Measurements from ENCODE around the gene PCDH9.
"Not testable (repeated sequence)": the region's sequence is repeated elsewhere in the genome, so short reads cannot be mapped to it uniquely, and the experiment has no call there.

Gene PCDH9

GRCh38 chr13:66896933-66897332 is 333.2 kb downstream of the PCDH9 start:
- no peak for DNase-seq (ENCODE audit: low spot score)

GRCh38 chr13:66895780-66896179 is 334.4 kb downstream of the PCDH9 start:
- no peak for DNase-seq (ENCODE audit: low spot score)

DNA sequence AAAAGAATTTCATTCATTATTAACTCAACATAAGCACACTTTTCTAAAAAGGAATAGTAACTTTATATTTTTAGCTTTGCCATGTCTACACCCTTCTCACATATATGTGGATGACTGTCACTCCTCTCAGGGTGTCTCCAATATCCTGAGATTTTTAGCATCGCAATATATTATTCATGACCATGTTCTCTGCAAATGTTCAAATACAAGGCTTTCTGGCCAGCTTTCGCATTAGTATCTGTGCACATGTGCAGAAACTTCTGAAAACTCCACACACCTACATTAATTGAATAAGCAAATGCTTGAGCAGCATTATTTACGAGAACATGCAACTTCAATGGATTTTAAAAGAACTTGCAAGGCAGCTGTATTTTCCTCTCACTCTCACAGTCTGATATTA is 334.8 kb downstream of the PCDH9 start:
- DNase-seq (ENCODE audit: low spot score) = no peak

DNA sequence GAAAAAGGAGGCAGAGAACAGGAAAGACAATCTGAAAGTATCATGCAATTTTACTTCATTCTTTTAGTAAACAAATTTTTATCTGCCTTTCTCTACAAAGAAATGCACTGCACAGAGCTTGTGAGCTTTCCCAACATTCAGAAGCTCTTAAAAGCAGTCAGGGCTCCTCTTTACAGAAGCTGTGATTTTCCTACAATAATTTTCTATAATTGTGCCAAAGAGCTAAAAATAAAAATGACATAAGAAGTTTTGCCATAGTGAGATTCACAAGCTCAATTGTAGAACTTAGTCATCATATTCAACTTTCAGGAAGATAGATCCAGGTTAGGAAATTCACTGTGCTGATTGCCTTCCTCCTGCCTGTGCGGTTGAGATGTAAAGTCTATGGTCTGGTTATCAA is 341.4 kb downstream of the PCDH9 start:
- DNase-seq (ENCODE audit: low spot score) = no peak

GRCh38 chr13:66887088-66887487 is 343.0 kb downstream of the PCDH9 start:
- no peak for DNase-seq (ENCODE audit: low spot score)

DNA sequence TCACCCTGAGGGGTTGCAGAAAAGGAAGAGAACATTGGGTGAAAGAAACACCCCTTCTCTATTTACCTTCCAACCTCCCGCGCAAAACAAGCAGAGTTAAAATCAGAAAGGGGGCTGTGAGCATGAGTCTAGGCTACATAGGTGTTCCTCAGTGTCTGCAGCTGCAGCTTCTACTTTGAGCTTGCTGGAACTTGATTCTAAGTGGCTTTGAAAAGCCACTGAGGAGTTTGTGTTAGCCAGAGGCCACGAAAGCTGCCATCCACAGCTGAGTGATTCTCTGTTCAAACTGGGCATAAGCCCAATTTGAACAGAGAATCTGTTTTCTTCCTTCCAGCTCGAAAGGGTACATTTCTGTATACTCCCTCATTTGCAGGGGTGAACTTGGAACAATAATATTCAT is 343.9 kb downstream of the PCDH9 start:
- DNase-seq (ENCODE audit: low spot score) = no peak

- not testable (repeated sequence) for DNase-seq (ENCODE audit: low spot score)
Observed at GRCh38 chr13:66881170-66881569, 349.0 kb downstream of the PCDH9 start.

DNA sequence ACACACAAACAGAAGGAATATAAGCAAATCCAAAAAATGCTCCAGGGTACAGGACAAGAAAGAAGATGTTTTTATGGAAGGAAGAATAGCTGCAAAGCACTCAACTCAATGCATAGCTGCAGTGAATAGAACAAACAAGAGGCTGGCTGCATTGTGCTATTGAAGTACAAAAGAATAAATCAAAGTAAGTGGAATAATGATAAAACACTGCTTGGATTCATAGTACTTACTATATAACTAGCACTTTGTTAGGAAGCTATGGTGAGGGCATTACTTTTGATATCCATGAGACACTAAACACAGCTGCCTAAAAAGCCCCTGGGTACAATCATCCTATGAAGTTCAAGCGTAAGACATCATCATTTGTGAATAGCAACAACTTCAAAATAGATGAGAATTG is 350.1 kb downstream of the PCDH9 start:
- DNase-seq (ENCODE audit: low spot score) = no peak

DNA sequence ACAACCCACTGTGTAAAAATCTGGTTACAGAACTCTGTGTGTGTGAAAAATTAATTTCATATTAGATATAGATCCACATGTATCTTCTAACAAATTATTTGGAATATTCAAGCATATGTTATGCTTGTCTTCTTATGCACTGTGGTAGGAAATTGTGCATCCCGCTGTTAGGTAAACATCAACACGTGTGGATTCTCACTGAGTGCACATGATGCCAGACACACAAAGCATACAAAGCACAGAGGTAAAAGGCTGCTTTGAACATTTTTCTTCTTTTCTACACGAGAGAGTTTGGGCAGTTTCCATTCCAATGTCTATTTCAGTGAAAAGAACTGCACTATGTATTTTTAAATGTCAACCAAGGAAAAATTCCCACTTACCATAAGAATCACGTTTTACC is 354.9 kb downstream of the PCDH9 start:
- no peak for DNase-seq (ENCODE audit: low spot score)

GRCh38 chr13:66864627-66865026 is 365.5 kb downstream of the PCDH9 start:
- no peak for DNase-seq (ENCODE audit: low spot score)

GRCh38 chr13:66860878-66861417 is 369.2 kb downstream of the PCDH9 start:
- no peak for DNase-seq (ENCODE audit: low spot score)

DNA sequence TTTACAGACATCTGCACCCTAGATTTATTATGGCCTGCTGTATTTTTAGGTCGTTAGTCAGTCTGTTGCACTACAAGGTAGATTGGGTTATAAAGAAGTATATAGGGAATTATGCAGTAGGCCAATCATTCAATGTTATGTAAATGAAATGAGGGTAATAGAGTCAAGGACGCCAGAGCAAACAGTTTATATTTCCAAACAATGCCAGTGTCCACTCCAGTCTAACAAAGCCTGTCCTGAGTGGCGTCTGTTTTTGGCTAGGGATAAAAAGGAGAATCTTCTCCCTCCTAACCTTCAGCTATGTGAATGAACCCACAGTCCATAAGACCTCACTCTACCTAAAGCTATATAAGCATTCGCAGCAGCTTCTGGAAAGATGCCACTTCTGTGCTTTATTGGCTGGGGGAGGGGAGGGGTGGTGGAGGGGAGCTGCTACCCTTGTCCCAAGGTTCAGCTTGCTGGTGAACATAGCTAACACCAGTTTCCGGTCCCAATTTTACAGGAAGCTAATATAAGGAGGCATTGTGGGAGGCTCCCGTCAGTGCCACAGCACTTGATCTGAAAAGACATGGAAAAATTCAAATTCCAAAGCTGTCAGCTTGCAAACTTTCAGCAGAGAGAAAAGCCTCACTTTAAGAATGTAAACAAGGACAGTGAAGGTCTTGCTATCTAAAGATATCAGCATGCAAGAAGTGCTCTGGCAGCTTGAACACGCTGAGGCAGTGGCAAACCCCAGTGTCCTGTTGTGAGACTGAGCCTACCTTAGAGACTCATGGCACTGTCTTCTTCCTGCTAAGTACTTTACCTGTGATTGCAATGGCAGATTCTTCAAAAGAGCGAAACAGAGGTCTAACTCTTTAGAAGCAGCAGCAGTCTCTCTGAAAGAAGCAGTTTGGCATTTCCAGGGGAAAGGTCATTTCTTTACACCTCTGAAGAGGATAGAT is 369.9 kb downstream of the PCDH9 start:
- DNase-seq (ENCODE audit: low spot score) = no peak

DNA sequence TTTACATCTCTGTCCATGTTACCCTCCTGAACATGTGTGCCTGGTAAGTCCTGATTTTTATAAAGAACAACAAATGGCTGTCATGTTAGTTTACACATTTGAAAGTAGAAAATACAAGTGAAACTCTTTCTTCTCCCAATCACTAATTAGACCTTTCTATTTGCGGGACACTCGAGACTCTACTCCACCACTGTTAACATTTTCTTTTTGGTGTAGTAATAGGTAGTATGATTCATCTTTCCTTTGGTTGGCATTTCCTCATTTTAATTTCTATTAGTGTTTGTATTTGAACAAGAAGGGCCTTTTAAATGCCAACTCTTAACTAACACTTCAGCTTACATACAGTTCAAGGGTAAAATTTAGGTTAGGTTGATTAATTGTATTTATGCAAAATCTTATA is 371.1 kb downstream of the PCDH9 start:
- no peak for DNase-seq (ENCODE audit: low spot score)

DNA sequence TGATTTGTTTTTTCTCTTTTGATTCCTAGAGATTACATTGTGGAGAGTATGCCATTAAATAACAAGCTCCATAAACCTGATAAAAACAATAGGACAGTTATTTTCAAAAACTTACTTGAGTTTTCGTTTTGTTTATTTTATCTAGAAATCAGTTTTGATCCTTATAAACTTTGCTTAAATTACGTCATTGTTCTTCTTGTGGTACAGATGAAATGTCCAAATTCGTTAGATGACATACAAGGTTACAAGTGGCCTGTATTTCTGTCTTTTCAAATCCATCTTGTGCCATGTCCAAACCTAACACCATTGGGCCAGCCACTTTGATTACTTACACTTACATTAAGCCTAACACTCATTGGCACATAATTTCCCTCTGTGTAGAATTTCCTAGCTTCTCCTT is 372.0 kb downstream of the PCDH9 start:
- no peak for DNase-seq (ENCODE audit: low spot score)

DNA sequence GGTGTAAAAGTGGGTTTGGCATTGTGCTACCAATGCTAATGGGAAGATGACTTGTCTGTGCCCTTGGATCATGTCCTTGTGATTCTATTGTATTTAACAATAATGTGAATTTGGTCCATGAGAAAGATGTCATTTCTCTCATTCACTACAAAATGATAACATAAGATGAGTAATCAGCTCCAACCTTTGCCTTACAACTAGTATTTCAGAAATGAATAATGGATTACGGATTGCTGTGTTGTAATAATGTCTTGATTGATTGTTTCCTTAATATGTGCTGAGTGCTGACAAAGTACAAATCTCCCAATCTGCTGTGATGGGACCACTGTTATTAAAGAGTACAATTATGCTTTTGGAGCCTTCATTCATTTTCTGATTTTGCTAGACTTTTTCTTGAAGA is 375.0 kb downstream of the PCDH9 start:
- DNase-seq (ENCODE audit: low spot score) = no peak

DNA sequence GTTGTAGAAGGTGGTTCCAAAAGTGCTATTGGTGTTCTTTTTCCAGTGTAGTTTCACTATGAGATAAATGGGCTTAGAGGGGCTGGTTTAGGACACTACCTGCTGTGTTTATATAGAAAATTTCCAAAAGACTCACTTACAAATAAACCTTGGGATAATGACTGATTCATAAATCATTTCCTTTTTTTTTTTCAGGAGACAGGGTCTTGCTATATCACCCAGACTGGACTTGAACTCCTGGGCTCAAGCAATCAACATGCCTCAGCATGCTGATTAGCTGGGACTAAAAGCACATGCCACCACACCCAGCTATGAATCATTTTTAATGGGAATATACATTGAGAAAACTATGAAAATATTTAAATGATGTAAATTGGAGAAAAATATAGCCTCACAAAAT is 376.6 kb downstream of the PCDH9 start:
- DNase-seq (ENCODE audit: low spot score) = no peak

- DNase-seq (ENCODE audit: low spot score) = no peak
Observed at GRCh38 chr13:66849706-66850105, 380.4 kb downstream of the PCDH9 start.

GRCh38 chr13:66847541-66847940 is 382.6 kb downstream of the PCDH9 start:
- no peak for DNase-seq (ENCODE audit: low spot score)

DNA sequence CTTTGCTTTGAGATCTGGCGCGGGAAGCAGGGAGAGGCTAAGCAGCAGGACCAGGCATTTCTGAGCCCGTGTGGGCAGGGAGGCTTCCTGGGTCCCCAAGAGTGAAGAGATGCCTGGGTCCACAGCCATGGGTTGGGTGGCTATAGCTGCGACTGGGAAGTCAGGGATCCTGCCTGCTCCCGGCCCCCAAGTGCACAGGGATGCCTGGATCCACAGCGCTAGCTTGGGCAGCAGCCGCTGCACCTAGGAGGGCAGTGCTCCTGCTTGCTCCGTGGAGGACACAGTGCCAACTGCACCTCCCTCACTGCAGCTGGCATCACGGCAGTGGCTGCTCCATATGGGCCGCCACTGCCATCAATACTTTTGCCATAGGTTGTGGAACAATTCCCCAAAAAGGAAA is 384.7 kb downstream of the PCDH9 start:
- DNase-seq (ENCODE audit: low spot score) = no peak

DNA sequence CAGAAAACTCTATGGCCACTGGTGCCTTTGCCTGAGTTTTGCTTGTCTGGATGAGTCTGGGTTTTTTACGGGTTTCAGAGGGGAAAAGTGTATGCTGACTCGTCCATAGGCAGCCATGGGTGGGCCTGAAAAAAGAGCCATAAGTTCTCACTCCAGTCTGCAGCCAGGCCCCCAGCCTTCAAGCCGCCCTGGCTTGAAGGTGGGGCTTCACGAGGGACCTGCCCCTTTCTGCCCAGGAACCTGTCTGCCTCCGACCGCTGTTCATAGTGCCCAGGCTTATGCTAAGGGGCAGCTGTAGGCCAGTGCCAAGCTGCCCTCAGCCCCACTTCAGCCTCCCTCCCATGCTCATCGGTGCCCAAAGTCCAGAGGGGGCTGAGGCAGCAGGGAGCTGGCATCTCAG is 385.2 kb downstream of the PCDH9 start:
- no peak for DNase-seq (ENCODE audit: low spot score)

DNA sequence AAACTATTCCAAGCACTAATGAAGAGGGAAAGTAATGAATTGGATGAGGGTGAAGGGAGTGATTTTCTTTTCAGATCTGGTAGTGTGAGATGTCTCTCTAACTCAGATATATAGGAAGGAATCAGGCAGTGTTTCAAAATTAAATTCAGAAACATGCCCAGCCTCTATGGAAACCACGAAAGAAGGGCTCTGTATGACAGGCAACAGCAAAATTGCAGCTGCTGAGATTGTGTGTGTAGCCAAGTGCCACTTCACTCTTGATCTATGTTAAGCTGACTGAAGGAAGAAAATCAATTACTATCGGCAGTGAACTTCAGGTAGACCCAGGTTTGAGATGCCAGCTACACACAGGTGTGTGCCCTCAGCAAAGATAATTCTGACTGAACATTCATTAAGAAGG is 387.4 kb downstream of the PCDH9 start:
- no peak for DNase-seq (ENCODE audit: low spot score)

DNA sequence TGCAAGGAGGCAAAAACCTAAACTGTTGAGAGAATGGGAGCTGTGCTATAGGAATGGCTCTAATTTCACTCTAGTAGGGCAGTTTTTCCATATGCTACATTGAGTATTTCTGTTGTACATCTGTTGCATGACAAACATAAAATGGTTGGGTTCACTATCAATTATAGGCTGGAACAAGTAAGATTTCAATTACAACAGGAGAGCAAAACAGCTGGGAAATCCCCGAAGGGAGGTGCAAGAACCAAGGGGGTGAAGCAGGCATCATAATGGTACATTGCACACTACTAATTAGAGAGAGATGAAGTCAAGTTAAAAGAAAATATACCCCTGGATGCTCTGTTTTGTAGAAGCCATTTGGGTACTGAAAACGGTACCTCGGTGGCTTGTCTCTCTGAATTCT is 389.5 kb downstream of the PCDH9 start:
- no peak for DNase-seq (ENCODE audit: low spot score)

DNA sequence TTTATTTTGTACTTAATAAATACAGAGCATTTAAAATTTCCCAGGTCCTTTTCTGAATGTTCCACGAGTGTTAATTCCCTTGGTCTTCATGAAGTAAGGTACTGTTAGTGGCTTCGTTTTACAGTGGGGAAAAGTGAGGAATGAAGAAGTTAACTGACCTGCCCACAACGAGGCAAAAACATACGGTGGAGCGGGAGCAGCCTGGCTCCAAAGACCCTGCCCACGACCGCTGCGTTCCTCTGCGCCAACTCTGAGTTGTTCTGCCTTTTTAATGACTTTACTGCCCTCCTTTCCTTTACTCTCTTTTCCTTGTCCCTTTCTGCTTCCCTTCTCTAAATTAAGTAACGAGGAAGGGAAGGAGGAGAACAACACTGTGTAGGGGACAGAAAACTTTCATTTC is 392.9 kb downstream of the PCDH9 start:
- no peak for DNase-seq (ENCODE audit: low spot score)

Data from CD4-positive, alpha-beta T cell treated with Interleukin-6 at 100 ng/mL for 8 hours (primary cell).